ENCODE results near the gene DNMT1. TPM values are rescaled to one million over a fixed set of nuclear protein-coding genes. Genes with fewer than 3 reads are reported as not detected.
A peak's percentile ranks its signal among the peaks of the same experiment; 100 is the strongest.

Gene DNMT1
- total RNA-seq, 1 experiment from 2014 or later: 227 TPM

DNA sequence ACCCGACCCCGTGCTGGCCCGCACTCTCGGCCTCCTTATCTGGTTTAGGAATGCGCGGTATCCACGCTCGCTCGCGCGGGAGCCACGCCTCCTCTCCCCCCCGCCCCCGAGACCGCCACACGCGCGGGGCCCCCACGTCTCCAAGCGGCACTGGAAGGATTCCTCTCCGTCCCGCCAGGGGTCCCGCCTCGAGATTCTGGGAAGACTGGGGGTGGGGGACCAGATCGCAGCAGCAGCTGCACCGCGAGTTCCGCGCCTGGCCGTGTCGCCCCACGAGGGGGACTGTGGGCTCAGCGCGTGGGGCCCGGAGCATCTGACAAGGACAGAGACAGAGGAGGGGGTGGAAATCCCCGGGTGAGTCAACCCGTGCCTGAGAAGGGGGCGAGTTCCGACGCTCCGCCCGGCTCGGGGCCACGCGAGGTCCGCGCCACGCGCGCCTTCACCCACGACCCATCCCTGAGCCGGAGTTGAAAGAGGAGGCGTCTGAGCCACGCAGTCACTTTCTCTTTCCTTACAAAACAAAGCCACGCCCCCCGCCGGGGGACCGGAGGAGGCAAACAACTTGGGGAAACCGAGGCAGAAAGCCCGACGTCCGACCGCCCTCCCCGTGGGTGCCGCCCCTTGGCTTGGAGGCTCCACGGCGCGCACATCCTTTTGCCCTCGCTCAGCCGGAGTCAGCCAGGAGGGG lies 35.6 kb upstream of the DNMT1 start:
- Histone ChIP-seq H3K79me1 (ENCODE audit: insufficient read depth, low read depth, low read length, poor library complexity, severe bottlenecking) (no peaks in the 10 kb centered on the region), H3K23ac (ENCODE audit: insufficient read length, low read depth, low read length) (no peak overlapping the region), H3T11ph (ENCODE audit: low read length) (no peak overlapping the region), H2BK120ac (ENCODE audit: low read depth, low read length, poor library complexity, severe bottlenecking) (no peak overlapping the region), H3K27me3 (ENCODE audit: insufficient read depth, low read length) (no peaks in the 10 kb centered on the region), H3K9me3 (ENCODE audit: control insufficient read depth, low read depth, low read length) (no peaks in the 10 kb centered on the region), H3K4ac (ENCODE audit: low read depth, low read length) (no peak overlapping the region), H4K8ac (replicated peaks; ENCODE audit: insufficient read length, low read depth, low read length) (no peak overlapping the region), H2AFZ (ENCODE audit: low read length) (no peak overlapping the region), H3K56ac (ENCODE audit: insufficient read length, low read depth, low read length) (no peak overlapping the region), H4K5ac (ENCODE audit: insufficient read length, low read depth, low read length) (no peak overlapping the region), H2BK12ac (ENCODE audit: insufficient read length, low read depth, low read length) (no peak overlapping the region), H2BK15ac (ENCODE audit: low read depth, low read length) (no peak overlapping the region), H3K79me2 (ENCODE audit: insufficient read depth, low read length) (no peaks in the 10 kb centered on the region), H2BK5ac (ENCODE audit: insufficient read length, low read length) (no peak overlapping the region), H3K23me2 (ENCODE audit: insufficient read length, low read depth, low read length, poor library complexity, severe bottlenecking) (peaks cover 13% of the 10 kb centered on the region), H3K4me1 (ENCODE audit: insufficient read depth, low read length) (no peaks in the 10 kb centered on the region), H3K9ac (ENCODE audit: extremely low read depth, insufficient read length, low read length) (peak overlapping the region; percentile 34), H2AK5ac (ENCODE audit: insufficient read length, low read length) (no peak overlapping the region), H3K27ac (ENCODE audit: insufficient read length, low read depth, low read length) (no peak overlapping the region), H3K4me2 (ENCODE audit: insufficient read depth, insufficient read length, low read length) (peak overlapping the region; percentile 69), H2BK20ac (ENCODE audit: low read depth, low read length, poor library complexity, severe bottlenecking) (no peak overlapping the region), H3K14ac (ENCODE audit: insufficient read depth, low read length) (peak overlapping the region; percentile 66; the same call in 1 of the 2 replicates), H4K91ac (ENCODE audit: insufficient read length, low read depth, low read length) (no peak overlapping the region), H3K18ac (ENCODE audit: insufficient read length, low read depth, low read length) (peak overlapping the region; percentile 91), H4K20me1 (ENCODE audit: control insufficient read depth, insufficient read depth, insufficient read length) (no peaks in the 10 kb centered on the region)
- Mint-ChIP-seq H3K27ac (no peak overlapping the region; a peak in 1 of 7 replicates), H3K36me3 (ENCODE audit: insufficient read depth in 1 of 3, low read depth in 3 of 3) (no peaks in the 10 kb centered on the region), H3K4me3 (peak overlapping the region; percentile 72 to 85), H3K4me1 (peaks cover 8 to 16% of the 10 kb centered on the region in 2 experiments), H3K9me3 (no peaks in the 10 kb centered on the region), H3K27me3 (ENCODE audit: low read depth) (no peaks in the 10 kb centered on the region; the same call in none of the 2 replicates)
- DNase-seq: no peak
- no CpG with 5 or more reads among the region's 70 CpGs for WGBS (ENCODE audit: extremely low coverage, insufficient read length, low lambda C conversion rate)
- TF ChIP-seq, protein P1, sequence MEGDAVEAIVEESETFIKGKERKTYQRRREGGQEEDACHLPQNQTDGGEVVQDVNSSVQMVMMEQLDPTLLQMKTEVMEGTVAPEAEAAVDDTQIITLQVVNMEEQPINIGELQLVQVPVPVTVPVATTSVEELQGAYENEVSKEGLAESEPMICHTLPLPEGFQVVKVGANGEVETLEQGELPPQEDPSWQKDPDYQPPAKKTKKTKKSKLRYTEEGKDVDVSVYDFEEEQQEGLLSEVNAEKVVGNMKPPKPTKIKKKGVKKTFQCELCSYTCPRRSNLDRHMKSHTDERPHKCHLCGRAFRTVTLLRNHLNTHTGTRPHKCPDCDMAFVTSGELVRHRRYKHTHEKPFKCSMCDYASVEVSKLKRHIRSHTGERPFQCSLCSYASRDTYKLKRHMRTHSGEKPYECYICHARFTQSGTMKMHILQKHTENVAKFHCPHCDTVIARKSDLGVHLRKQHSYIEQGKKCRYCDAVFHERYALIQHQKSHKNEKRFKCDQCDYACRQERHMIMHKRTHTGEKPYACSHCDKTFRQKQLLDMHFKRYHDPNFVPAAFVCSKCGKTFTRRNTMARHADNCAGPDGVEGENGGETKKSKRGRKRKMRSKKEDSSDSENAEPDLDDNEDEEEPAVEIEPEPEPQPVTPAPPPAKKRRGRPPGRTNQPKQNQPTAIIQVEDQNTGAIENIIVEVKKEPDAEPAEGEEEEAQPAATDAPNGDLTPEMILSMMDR (conservative IDR thresholded peaks at IDR 0.05): no peak

Data from H9 (cell line).